Measurements from ENCODE around the gene MRAS.

- TF ChIP-seq CTCF (IDR thresholded peaks at IDR 0.05; ENCODE audit: poor library complexity) (no peak), EZH2phosphoT487 (IDR thresholded peaks at IDR 0.05; ENCODE audit: low read depth, severe bottlenecking, unreplicated experiment) (no peak), EZH2 (IDR thresholded peaks at IDR 0.05; ENCODE audit: borderline replicate concordance) (no peak)
Measured at GRCh38 chr3:138349926-138350665, 1.7 kb downstream of the MRAS start.
